Measurements from ENCODE around the gene IGIP.

DNA sequence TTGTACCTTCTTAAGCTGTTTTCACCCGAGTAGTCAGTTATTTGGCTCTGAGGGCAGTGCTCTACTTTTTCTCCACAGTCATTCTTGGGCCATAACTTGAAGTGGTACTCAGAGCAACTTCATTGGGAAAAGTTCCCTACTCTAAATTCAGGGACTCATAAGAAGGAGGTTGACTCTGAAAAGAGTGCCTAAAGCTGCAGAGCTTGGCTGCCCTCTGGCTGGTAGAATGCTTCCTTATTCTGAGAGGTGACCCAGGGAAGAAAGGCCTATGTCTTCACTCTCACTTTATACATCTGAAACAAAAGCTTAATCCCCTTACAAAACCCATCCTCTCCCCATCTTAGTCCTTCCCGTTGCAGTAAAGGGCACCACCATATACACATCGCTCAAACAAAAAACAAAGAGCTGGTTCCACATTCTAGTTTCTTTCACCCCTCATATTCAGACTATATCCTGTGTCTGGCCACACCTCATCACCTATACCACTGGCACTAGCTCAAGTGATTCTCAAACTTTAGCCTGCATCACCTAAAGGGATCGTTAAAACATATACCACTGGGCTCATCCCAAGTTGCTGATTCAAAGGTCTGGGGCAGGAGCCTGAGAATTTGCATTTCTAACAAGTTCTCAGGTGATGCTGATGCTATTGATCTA is 7.9 kb downstream of the IGIP start:
- TF ChIP-seq EZH2 (IDR thresholded peaks at IDR 0.05; ENCODE audit: borderline replicate concordance, low read depth, low read length, severe bottlenecking): no peak
- TF ChIP-seq, protein P1, sequence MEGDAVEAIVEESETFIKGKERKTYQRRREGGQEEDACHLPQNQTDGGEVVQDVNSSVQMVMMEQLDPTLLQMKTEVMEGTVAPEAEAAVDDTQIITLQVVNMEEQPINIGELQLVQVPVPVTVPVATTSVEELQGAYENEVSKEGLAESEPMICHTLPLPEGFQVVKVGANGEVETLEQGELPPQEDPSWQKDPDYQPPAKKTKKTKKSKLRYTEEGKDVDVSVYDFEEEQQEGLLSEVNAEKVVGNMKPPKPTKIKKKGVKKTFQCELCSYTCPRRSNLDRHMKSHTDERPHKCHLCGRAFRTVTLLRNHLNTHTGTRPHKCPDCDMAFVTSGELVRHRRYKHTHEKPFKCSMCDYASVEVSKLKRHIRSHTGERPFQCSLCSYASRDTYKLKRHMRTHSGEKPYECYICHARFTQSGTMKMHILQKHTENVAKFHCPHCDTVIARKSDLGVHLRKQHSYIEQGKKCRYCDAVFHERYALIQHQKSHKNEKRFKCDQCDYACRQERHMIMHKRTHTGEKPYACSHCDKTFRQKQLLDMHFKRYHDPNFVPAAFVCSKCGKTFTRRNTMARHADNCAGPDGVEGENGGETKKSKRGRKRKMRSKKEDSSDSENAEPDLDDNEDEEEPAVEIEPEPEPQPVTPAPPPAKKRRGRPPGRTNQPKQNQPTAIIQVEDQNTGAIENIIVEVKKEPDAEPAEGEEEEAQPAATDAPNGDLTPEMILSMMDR (IDR thresholded peaks at IDR 0.05; ENCODE audit: extremely low read depth in 1 of 2, insufficient read depth in 1 of 2, low read depth in 1 of 2, low read length in 2 of 2): no peak
- TF ChIP-seq, protein P2, sequence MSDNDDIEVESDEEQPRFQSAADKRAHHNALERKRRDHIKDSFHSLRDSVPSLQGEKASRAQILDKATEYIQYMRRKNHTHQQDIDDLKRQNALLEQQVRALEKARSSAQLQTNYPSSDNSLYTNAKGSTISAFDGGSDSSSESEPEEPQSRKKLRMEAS (IDR thresholded peaks at IDR 0.05; ENCODE audit: insufficient read depth, insufficient read length): no peak
- TF ChIP-seq POLR2A (IDR thresholded peaks at IDR 0.05; ENCODE audit: low read depth, low read length): no peak
- no peak for TF ChIP-seq JUN (IDR thresholded peaks at IDR 0.05; ENCODE audit: borderline replicate concordance, insufficient read depth, insufficient read length, low read depth)
- TF ChIP-seq GATA2 (IDR thresholded peaks at IDR 0.05; ENCODE audit: insufficient read depth, insufficient read length, low read depth, low read length): no peak
- no peak for TF ChIP-seq POLR2AphosphoS5 (IDR thresholded peaks at IDR 0.05; ENCODE audit: insufficient read depth, low read depth, low read length)
- no peak for TF ChIP-seq FOS (IDR thresholded peaks at IDR 0.05; ENCODE audit: borderline replicate concordance, insufficient read depth, low read length)

Measured in endothelial cell of umbilical vein (primary cell).